ENCODE measurements around the gene CKAP4. TPM values are rescaled to one million over a fixed set of nuclear protein-coding genes. Genes with fewer than 3 reads are reported as not detected.
A peak's percentile ranks its signal among the peaks of the same experiment; 100 is the strongest.

CKAP4 gene
- polyA plus RNA-seq, 2 of the 4 experiments (the other 2 are of a cell fraction) = 70.4 to 108 TPM

DNA sequence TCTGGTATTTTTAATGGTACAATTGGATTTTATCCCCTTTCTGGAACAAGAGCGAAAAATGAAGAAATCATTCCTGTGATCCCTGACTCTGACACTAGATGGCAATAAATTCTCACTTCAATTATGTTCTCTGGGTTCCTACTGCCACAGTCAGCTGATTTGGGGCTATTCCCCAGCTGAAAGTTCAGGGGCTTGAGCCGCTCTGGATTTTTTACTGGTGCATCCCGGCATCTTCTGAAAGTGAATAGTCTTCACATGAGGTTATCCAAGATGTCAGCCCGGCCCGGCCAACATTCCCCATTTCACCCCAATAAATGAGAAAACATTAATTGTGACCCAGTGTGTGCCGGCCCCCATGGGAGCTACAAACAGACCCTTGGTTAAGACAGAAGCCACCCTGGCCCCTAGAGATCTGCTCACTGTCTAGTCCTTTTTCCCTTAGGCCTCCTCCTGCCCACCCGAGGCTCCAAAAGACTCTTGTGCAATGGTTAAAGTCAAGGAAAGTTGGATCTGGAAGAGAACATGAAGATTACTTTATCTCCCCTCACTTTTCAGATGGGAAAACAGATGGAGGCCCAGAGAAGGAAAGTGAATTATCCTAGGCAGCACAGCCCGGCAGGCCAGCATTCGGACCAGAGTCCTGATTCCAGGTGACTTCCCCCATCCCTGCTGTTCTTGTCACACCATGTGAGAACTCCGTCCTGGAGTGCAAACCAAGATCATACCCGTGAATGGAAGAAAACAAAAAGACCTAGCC is 20.8 kb downstream of the CKAP4 start (continued):
- TF ChIP-seq CTCF (IDR thresholded peaks at IDR 0.05) (peak; percentile 85), PBX3 (IDR thresholded peaks at IDR 0.05) (no peak), JUN (IDR thresholded peaks at IDR 0.05) (no peak), SMC3 (IDR thresholded peaks at IDR 0.05) (peak; percentile 90), RFX5 (IDR thresholded peaks at IDR 0.05) (no peak)
- TF ChIP-seq, protein P1, sequence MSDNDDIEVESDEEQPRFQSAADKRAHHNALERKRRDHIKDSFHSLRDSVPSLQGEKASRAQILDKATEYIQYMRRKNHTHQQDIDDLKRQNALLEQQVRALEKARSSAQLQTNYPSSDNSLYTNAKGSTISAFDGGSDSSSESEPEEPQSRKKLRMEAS (IDR thresholded peaks at IDR 0.05) = no peak

- ATAC-seq (no peak), DNase-seq (ENCODE audit: low read depth in 1 of 2, low spot score in 1 of 2) (no peak), FAIRE-seq (no peak)
- CTCF ChIA-PET = interaction anchor here (0.6 to 1.3 kb wide), 26 partner anchors 9 to 806 kb away, joined by 3 to 21 read pairs (median 4); no protein-coding TSS in a partner anchor
- POLR2A ChIA-PET = no interaction called here
- WGBS (ENCODE audit: missing lambda C conversion rate) = 2% methylated on average over 4 of the region's 4 CpGs
- TF ChIP-seq GATA3 (IDR thresholded peaks at IDR 0.05; ENCODE audit: borderline replicate concordance) = no peak
- no peak for TF ChIP-seq HEYL (CRISPR knock-in tag; IDR thresholded peaks at IDR 0.05)
- TF ChIP-seq ZNF302 (CRISPR knock-in tag; IDR thresholded peaks at IDR 0.05) = no peak
- TF ChIP-seq, protein P2, sequence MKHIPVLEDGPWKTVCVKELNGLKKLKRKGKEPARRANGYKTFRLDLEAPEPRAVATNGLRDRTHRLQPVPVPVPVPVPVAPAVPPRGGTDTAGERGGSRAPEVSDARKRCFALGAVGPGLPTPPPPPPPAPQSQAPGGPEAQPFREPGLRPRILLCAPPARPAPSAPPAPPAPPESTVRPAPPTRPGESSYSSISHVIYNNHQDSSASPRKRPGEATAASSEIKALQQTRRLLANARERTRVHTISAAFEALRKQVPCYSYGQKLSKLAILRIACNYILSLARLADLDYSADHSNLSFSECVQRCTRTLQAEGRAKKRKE (CRISPR knock-in tag; IDR thresholded peaks at IDR 0.05; ENCODE audit: low read depth) = no peak
- TF ChIP-seq CHD4 (IDR thresholded peaks at IDR 0.05; ENCODE audit: borderline replicate concordance) = no peak
- no peak for TF ChIP-seq HOXB13 (CRISPR knock-in tag; IDR thresholded peaks at IDR 0.05; ENCODE audit: low read depth)
- TF ChIP-seq RNF2 (IDR thresholded peaks at IDR 0.05; ENCODE audit: borderline replicate concordance, low read depth) = no peak
- TF ChIP-seq, protein P3, sequence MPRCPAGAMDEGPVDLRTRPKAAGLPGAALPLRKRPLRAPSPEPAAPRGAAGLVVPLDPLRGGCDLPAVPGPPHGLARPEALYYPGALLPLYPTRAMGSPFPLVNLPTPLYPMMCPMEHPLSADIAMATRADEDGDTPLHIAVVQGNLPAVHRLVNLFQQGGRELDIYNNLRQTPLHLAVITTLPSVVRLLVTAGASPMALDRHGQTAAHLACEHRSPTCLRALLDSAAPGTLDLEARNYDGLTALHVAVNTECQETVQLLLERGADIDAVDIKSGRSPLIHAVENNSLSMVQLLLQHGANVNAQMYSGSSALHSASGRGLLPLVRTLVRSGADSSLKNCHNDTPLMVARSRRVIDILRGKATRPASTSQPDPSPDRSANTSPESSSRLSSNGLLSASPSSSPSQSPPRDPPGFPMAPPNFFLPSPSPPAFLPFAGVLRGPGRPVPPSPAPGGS (IDR thresholded peaks at IDR 0.05) = no peak
- TF ChIP-seq BHLHE40 (IDR thresholded peaks at IDR 0.05; ENCODE audit: low read depth, low read length) = no peak
- TF ChIP-seq MYC (IDR thresholded peaks at IDR 0.05; ENCODE audit: borderline replicate concordance, low read length) = no peak
- TF ChIP-seq MAFK (IDR thresholded peaks at IDR 0.05; ENCODE audit: partially characterized antibody) = no peak
- TF ChIP-seq EHMT2 (IDR thresholded peaks at IDR 0.05; ENCODE audit: low read depth) = no peak
- TF ChIP-seq POLR2A (IDR thresholded peaks at IDR 0.05; ENCODE audit: low read length) = no peak
- TF ChIP-seq PHF8 (IDR thresholded peaks at IDR 0.05; ENCODE audit: borderline replicate concordance, low read depth) = no peak
- TF ChIP-seq FOXS1 (CRISPR knock-in tag; IDR thresholded peaks at IDR 0.05) = no peak
- no peak overlapping the region for H3K4me2 ChIP-seq
- no peak overlapping the region for H3K27ac ChIP-seq
- peaks cover under 1% of the 10 kb centered on the region; the same call in 1 of the 3 replicates for H3K9me3 ChIP-seq
- H3K4me3 ChIP-seq = no peak overlapping the region
- H3K4me1 ChIP-seq = peaks cover 11% of the 10 kb centered on the region
These were observed 23.5 kb downstream of the CKAP4 start for GRCh38 chr12:106224355-106224706.
